Mesendoderm (in vitro differentiated cells): Measurements from ENCODE around the gene MSLN.

Source experiments
- DNase-seq: peaks from one replicate; pipeline ENCODE4 v3.0.0; 2013
- H2AK5ac ChIP-seq: 2 replicates; pipeline ENCODE4 v1.6.1; 2013; ENCODE audit warnings: low read length, inconsistent platforms
- H2BK120ac ChIP-seq: 2 replicates; pipeline ENCODE4 v1.6.1; 2013; ENCODE audit warnings: low read depth, mild to moderate bottlenecking, low read length, moderate library complexity, mixed read lengths
- H2BK15ac ChIP-seq: replicated peaks from 2 replicates; pipeline ENCODE4 v1.6.1; 2013; ENCODE audit warnings: low read depth, mild to moderate bottlenecking, moderate library complexity
- H2BK5ac ChIP-seq: 2 replicates; pipeline ENCODE4 v1.6.1; 2013; ENCODE audit warnings: low read length, inconsistent platforms
- H3K18ac ChIP-seq: 2 replicates; pipeline ENCODE4 v1.6.1; 2013; ENCODE audit warnings: mild to moderate bottlenecking, low read length, mixed read lengths
- H3K23ac ChIP-seq: one replicate; pipeline ENCODE4 v1.6.1; 2013; ENCODE audit warnings: low read length
- H3K27ac ChIP-seq: 2 replicates; pipeline ENCODE4 v1.5.1; 2013; ENCODE audit warnings: low read depth, mild to moderate bottlenecking, inconsistent platforms, low read length, moderate library complexity
- H3K27me3 ChIP-seq: 2 replicates; pipeline ENCODE4 v1.6.1; 2013; ENCODE audit warnings: low read length, control low read depth, mild to moderate bottlenecking, inconsistent platforms; ENCODE audit not compliant: insufficient read depth, poor library complexity
- H3K36me3 ChIP-seq: 2 replicates; pipeline ENCODE4 v1.6.1; 2013; ENCODE audit warnings: low read length, inconsistent platforms; ENCODE audit not compliant: control insufficient read depth, insufficient read depth
- H3K4ac ChIP-seq: one replicate; pipeline ENCODE4 v1.6.1; 2013; ENCODE audit warnings: low read depth, mild to moderate bottlenecking, low read length, moderate library complexity
- H3K4me1 ChIP-seq: 2 replicates; pipeline ENCODE4 v1.6.1; 2013; ENCODE audit warnings: low read depth, low read length, inconsistent platforms; ENCODE audit not compliant: control insufficient read depth
- H3K4me2 ChIP-seq: 2 replicates; pipeline ENCODE4 v1.6.1; 2013; ENCODE audit warnings: low read length
- H3K4me3 ChIP-seq: 2 replicates; pipeline ENCODE4 v1.5.1; 2013; ENCODE audit warnings: mild to moderate bottlenecking, low read length
- H3K56ac ChIP-seq: one replicate; pipeline ENCODE4 v1.6.1; 2013; ENCODE audit warnings: low read length
- H3K79me1 ChIP-seq: 2 replicates; pipeline ENCODE4 v1.6.1; 2013; ENCODE audit warnings: low read length, inconsistent platforms
- H3K79me2 ChIP-seq: 2 replicates; pipeline ENCODE4 v1.6.1; 2013; ENCODE audit warnings: mild to moderate bottlenecking, low read length; ENCODE audit not compliant: control insufficient read depth, insufficient read depth
- H3K9ac ChIP-seq: 2 replicates; pipeline ENCODE4 v1.6.1; 2013; ENCODE audit warnings: low read length, inconsistent platforms
- H4K5ac ChIP-seq: one replicate; pipeline ENCODE4 v1.6.1; 2013; ENCODE audit warnings: low read length
- H4K8ac ChIP-seq: one replicate; pipeline ENCODE4 v1.6.1; 2013; ENCODE audit warnings: low read depth, mild to moderate bottlenecking, control low read depth, low read length, moderate library complexity
- WGBS: extraction: QIAGEN DNeasy Blood & Tissue Kit; methylation state at CpG from one replicate; pipeline ENCODE4 v1.1.7; 2013; ENCODE audit warnings: low lambda C conversion rate, missing lambda C conversion rate; ENCODE audit not compliant: insufficient coverage; ENCODE audit errors: extremely low coverage; 5-methylcytosine and 5-hydroxymethylcytosine counted together

Gene MSLN

GRCh38 chr16:799948-800833, 39.7 kb downstream of the MSLN start, which contains the start of gene GNG13:
Gene GNG13 (minus strand): TSS chr16:800734. CDS start chr16:799077, 1,657 bp downstream.
- Histone ChIP-seq H3K9ac (peak within 1 kb of the TSS; percentile 49), H3K4ac (no peak within 1 kb of the TSS), H3K4me3 (no peak within 1 kb of the TSS), H3K27ac (no peak within 1 kb of the TSS), H3K4me1 (no peaks in the 10 kb centered on the region), H4K8ac (no peak within 1 kb of the TSS), H3K4me2 (peak within 1 kb of the TSS; percentile 38), H3K79me1 (no peaks in the 10 kb centered on the region), H4K5ac (no peak within 1 kb of the TSS), H2AK5ac (no peak within 1 kb of the TSS), H3K18ac (no peak within 1 kb of the TSS), H3K79me2 (no peaks in the 10 kb centered on the region), H3K56ac (peak within 1 kb of the TSS; percentile 10), H2BK120ac (no peak within 1 kb of the TSS), H3K27me3 (no peaks in the 10 kb centered on the region), H3K23ac (no peak within 1 kb of the TSS), H2BK5ac (no peak within 1 kb of the TSS), H2BK15ac (no peak within 1 kb of the TSS), H3K36me3 (peaks cover 2% of the 10 kb centered on the region)
- WGBS: no CpG with 5 or more reads among the region's 57 CpGs
- peak; percentile 55 for DNase-seq

- Histone ChIP-seq H3K9ac (no peak overlapping the region), H3K79me1 (no peaks in the 10 kb centered on the region), H3K36me3 (peaks cover 2% of the 10 kb centered on the region), H3K27ac (no peak overlapping the region), H2BK5ac (no peak overlapping the region), H3K23ac (no peak overlapping the region), H3K4me1 (no peaks in the 10 kb centered on the region), H3K27me3 (no peaks in the 10 kb centered on the region), H3K4me3 (no peak overlapping the region), H3K79me2 (no peaks in the 10 kb centered on the region), H2BK15ac (no peak overlapping the region), H3K18ac (no peak overlapping the region), H4K5ac (no peak overlapping the region), H2BK120ac (no peak overlapping the region), H3K4ac (no peak overlapping the region), H4K8ac (no peak overlapping the region), H2AK5ac (no peak overlapping the region), H3K4me2 (no peak overlapping the region), H3K56ac (no peak overlapping the region)
- no peak for DNase-seq
- no CpG with 5 or more reads among the region's 17 CpGs for WGBS
Measured at GRCh38 chr16:800834-801511, 40.4 kb downstream of the MSLN start.

DNA sequence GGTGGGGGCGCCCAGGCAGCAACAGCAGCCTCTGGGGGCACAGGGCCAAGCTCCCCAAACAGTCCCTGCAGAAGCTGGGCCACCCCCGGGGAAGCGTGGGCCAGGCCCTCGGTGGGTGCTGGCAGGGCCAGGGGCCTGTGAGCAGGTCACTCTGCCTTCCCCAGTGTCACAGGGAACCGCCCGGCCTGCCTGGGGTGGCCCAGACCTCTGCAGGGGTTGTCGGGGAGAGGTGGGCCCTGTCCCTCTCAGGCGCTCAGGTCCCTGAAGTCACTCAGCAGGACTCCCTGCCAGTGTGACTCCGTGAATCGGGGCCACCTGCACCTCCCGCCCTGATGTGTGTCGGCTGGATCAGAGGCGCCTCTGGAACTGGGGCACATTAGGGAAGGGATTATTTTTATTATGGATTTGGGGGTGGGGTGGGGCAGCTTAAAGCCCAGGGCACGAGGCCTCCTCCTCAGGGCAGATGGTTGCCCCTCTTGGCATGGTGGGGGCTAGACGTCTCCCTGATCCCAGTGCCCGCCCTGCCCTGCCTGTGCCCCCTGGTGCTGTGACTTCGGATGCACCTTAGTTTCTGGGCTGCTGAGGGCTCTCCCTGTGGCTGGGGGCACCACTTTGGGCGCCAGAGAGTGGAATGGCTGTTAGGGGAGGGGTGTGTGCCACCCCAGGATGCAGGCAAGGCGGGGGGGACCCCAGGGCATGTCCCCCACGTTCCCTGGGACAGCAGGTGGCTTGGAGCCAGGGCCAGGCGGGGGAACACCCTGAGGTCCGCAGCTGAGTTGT, 41.2 kb downstream of the MSLN start:
- H2BK120ac ChIP-seq: no peak overlapping the region
- no peaks in the 10 kb centered on the region for H3K27me3 ChIP-seq
- H4K8ac ChIP-seq: no peak overlapping the region

GRCh38 chr16:802461-802860, 41.9 kb downstream of the MSLN start:
- no peak overlapping the region for H3K18ac ChIP-seq
- H3K27me3 ChIP-seq: no peaks in the 10 kb centered on the region

More for the DNA sequence above, 41.2 kb downstream of the MSLN start:
- Histone ChIP-seq H3K4ac (no peak overlapping the region), H3K4me2 (no peak overlapping the region), H3K18ac (no peak overlapping the region), H3K4me3 (no peak overlapping the region), H3K56ac (no peak overlapping the region), H3K36me3 (no peaks in the 10 kb centered on the region), H3K79me1 (no peaks in the 10 kb centered on the region), H3K27ac (no peak overlapping the region), H3K23ac (no peak overlapping the region), H2AK5ac (no peak overlapping the region), H2BK15ac (no peak overlapping the region), H2BK5ac (no peak overlapping the region), H4K5ac (no peak overlapping the region), H3K9ac (no peak overlapping the region), H3K4me1 (no peaks in the 10 kb centered on the region), H3K79me2 (no peaks in the 10 kb centered on the region)
- DNase-seq: no peak
- WGBS: no CpG with 5 or more reads among the region's 22 CpGs

DNA sequence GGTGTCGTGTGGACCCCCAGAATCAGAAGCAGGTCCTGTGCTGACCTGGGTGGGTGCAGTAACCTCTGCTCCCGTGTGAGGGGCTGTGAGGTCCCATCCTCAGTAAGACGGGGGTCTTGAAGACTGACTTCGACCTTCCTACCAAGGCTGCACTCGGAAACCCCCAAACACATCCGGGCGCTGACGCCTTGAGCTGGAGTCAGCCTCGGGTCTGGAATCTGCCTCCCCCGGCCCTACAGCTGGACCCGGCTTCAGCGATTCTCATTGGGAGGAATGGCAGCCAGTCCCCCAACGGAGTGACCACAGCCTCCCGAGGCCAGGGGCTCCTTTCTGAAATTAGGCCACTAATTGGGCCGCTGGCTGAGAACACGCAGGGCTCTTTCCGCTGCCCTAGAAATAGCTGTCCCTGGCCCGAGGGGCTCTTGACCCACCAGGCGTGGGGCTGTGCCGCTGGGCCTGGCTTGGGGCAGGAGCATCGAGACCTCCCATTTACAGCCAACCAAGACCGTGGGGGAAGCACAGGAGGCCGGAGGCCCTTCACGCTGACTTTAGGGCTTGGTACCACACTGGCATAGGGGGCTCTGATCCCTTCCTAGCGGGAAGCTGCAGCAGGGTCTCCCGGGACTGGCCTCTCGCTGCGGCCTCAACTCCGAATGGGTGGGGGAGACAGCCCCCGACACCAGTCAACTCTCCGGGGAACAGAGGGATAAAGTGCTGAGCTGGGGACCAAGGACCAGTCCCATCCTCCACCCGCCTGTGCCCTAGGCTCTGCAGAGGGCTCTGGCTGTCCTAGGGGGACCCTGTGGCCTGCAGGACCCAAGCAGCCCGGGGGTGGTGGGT, 42.6 kb downstream of the MSLN start:
- no peaks in the 10 kb centered on the region for H3K27me3 ChIP-seq
- no CpG with 5 or more reads among the region's 33 CpGs for WGBS
- H3K4me3 ChIP-seq: no peak overlapping the region

More at GRCh38 chr16:802461-802860, 41.9 kb downstream of the MSLN start:
- no peak overlapping the region for H3K56ac ChIP-seq
- H3K4me3 ChIP-seq: no peak overlapping the region
- no peak overlapping the region for H4K5ac ChIP-seq
- no peak for DNase-seq
- H3K23ac ChIP-seq: no peak overlapping the region
- no peak overlapping the region for H3K27ac ChIP-seq
- H3K79me2 ChIP-seq: no peaks in the 10 kb centered on the region
- H2BK5ac ChIP-seq: no peak overlapping the region
- H3K4ac ChIP-seq: no peak overlapping the region
- H3K4me1 ChIP-seq: no peaks in the 10 kb centered on the region
- H2BK120ac ChIP-seq: no peak overlapping the region
- H3K79me1 ChIP-seq: no peaks in the 10 kb centered on the region
- H3K36me3 ChIP-seq: no peaks in the 10 kb centered on the region
- no peak overlapping the region for H2AK5ac ChIP-seq
- H3K9ac ChIP-seq: no peak overlapping the region
- no peak overlapping the region for H2BK15ac ChIP-seq
- H4K8ac ChIP-seq: no peak overlapping the region
- WGBS: no CpG with 5 or more reads among the region's 7 CpGs
- H3K4me2 ChIP-seq: no peak overlapping the region

More for the DNA sequence above, 42.6 kb downstream of the MSLN start:
- no peak overlapping the region for H2BK5ac ChIP-seq
- H3K4ac ChIP-seq: no peak overlapping the region
- no peak overlapping the region for H4K5ac ChIP-seq
- no peak overlapping the region for H3K18ac ChIP-seq
- H3K27ac ChIP-seq: no peak overlapping the region
- H3K4me2 ChIP-seq: no peak overlapping the region
- no peak overlapping the region for H2BK15ac ChIP-seq
- H2AK5ac ChIP-seq: no peak overlapping the region
- no peak for DNase-seq
- no peaks in the 10 kb centered on the region for H3K79me2 ChIP-seq
- H3K79me1 ChIP-seq: no peaks in the 10 kb centered on the region
- no peak overlapping the region for H2BK120ac ChIP-seq
- no peak overlapping the region for H4K8ac ChIP-seq
- H3K23ac ChIP-seq: no peak overlapping the region
- H3K9ac ChIP-seq: no peak overlapping the region
- H3K4me1 ChIP-seq: no peaks in the 10 kb centered on the region
- H3K56ac ChIP-seq: no peak overlapping the region
- no peaks in the 10 kb centered on the region for H3K36me3 ChIP-seq
